Testis (tissue), 2 donors: Measurements from ENCODE around the gene TBC1D4.

Experiments used
- POLR2A ChIP-seq: fragments of 450-650 bp; IDR thresholded peaks from one replicate; pipeline ENCODE4 v1.6.1; 2017; ENCODE audit warnings: antibody characterized with exemption, mild to moderate bottlenecking, moderate library complexity
- TF ChIP-seq, protein P1 (sequence below), 3 experiments: fragments of 450-650 bp in 2 of 3; fragments of 200-600 bp in 1 of 3; sonication (generic) in 1 of 3; IDR thresholded peaks; one replicate each; pipeline ENCODE4 v1.5.1; 2016 to 2019; ENCODE audit warnings: antibody characterized with exemption in 3 of 3, mild to moderate bottlenecking in 2 of 3, moderate library complexity in 1 of 3

DNA sequence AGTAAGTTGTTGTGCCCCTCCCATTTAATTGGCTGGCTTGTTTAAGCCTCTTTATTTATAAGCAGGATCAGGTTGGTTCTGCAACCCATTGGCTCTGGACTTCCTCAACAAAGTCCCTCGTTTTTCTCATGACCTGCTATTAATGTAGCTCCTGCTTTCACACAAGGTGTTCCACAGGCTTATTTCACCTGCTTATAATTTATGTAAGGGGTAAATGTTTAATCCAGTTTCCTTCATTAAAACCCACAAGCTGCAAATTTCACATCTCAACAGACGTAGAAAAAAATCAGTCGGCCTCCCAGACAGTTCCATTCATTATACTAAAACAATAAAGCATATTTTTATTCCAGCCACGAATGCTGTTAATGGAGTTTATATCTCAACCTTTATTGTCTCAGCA lies 86.1 kb downstream of the TBC1D4 start:
- TF ChIP-seq, protein P1, sequence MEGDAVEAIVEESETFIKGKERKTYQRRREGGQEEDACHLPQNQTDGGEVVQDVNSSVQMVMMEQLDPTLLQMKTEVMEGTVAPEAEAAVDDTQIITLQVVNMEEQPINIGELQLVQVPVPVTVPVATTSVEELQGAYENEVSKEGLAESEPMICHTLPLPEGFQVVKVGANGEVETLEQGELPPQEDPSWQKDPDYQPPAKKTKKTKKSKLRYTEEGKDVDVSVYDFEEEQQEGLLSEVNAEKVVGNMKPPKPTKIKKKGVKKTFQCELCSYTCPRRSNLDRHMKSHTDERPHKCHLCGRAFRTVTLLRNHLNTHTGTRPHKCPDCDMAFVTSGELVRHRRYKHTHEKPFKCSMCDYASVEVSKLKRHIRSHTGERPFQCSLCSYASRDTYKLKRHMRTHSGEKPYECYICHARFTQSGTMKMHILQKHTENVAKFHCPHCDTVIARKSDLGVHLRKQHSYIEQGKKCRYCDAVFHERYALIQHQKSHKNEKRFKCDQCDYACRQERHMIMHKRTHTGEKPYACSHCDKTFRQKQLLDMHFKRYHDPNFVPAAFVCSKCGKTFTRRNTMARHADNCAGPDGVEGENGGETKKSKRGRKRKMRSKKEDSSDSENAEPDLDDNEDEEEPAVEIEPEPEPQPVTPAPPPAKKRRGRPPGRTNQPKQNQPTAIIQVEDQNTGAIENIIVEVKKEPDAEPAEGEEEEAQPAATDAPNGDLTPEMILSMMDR (IDR thresholded peaks at IDR 0.05): no peak
- TF ChIP-seq POLR2A: no peak
